K562 (cell line): ENCODE data around the gene LINGO4. TPM values are rescaled to one million over a fixed set of nuclear protein-coding genes. Genes with fewer than 3 reads are reported as not detected.

ENCODE experiments used
- ATAC-seq: fragments of 200-7000 bp; cut with Tn5 transposase; 3 replicates; pipeline ENCODE4 v1.9.1; 2020; ENCODE audit warnings: moderate library complexity
- BruUV-seq: library from RNA; stranded (reverse); fragments of 400-500 nt; replicated peaks from 2 replicates; lab custom pipeline; 2021; lab: Mats Ljungman, UMichigan
- CTCF ChIA-PET: fragments of 300-600 bp; formaldehyde crosslinking; extraction: SDS; loops from one replicate; lab custom pipeline; 2021; ENCODE audit warnings: low intra/inter-chr PET ratio; lab: Yijun Ruan, JAX
- POLR2A ChIA-PET: fragments of 300-600, 350-650 bp; sonication (Branson Sonifier 250); formaldehyde crosslinking; extraction: SDS; loops from one replicate; lab custom pipeline; 2021; ENCODE audit warnings: antibody characterized with exemption, inconsistent platforms; lab: Yijun Ruan, JAX
- DNase-seq, 4 experiments: peaks; one replicate each; pipeline versions ENCODE4 v3.0.0 to v3.0.0-alpha.2; 2011 to 2018; ENCODE audit warnings: low spot score in 3 of 4, mixed read lengths in 3 of 4; ENCODE audit errors: extremely low read depth in 1 of 4
- FAIRE-seq: peaks from 2 replicates; lab custom pipeline; 2011; peaks lifted over from hg19 to GRCh38; lab: Jason Lieb, UNC
- H2AFZ ChIP-seq: 2 replicates; pipeline ENCODE4 v1.6.0; 2011; ENCODE audit warnings: low read depth, low read length, control low read depth, inconsistent platforms
- H3K27ac ChIP-seq: fragments of 200-600 bp; 3 replicates; pipeline ENCODE4 v1.8.0; 2011; ENCODE audit warnings: low read depth, mild to moderate bottlenecking, control low read depth, inconsistent platforms, low read length, moderate library complexity, mixed read lengths; ENCODE audit errors: extremely low read depth
- H3K27me3 ChIP-seq, 2 experiments: fragments of 300-600 bp in 1 of 2; 2 replicates in 1 of 2; 3 replicates in 1 of 2; pipeline versions ENCODE4 v1.6.0 to v1.8.0; 2011; ENCODE audit warnings: inconsistent platforms in 2 of 2, low read length in 2 of 2, mild to moderate bottlenecking in 1 of 2, mixed read lengths in 1 of 2, moderate library complexity in 1 of 2; ENCODE audit not compliant: control insufficient read depth in 2 of 2, insufficient read depth in 2 of 2
- H3K36me3 ChIP-seq: fragments of 300-600 bp; 3 replicates; pipeline ENCODE4 v1.8.0; 2011; ENCODE audit warnings: mild to moderate bottlenecking, low read length, inconsistent platforms; ENCODE audit not compliant: control insufficient read depth, insufficient read depth
- H3K4me1 ChIP-seq, 2 experiments: fragments of 200-600 bp in 1 of 2; replicated peaks in 1 of 2; 2 replicates in 1 of 2; 3 replicates in 1 of 2; pipeline versions ENCODE4 v1.5.1 to v1.8.0; 2011; ENCODE audit warnings: inconsistent platforms in 2 of 2, low read length in 2 of 2, mild to moderate bottlenecking in 1 of 2, mixed read lengths in 1 of 2, moderate library complexity in 1 of 2; ENCODE audit not compliant: control insufficient read depth in 2 of 2, insufficient read depth in 2 of 2
- H3K4me2 ChIP-seq: 2 replicates; pipeline ENCODE4 v1.6.1; 2011; ENCODE audit warnings: low read length, control low read depth, inconsistent platforms, mixed read lengths; ENCODE audit not compliant: insufficient read depth
- H3K4me3 ChIP-seq: fragments of 200-600 bp; sonication (generic), shearing (Covaris generic); 2 replicates; pipeline ENCODE4 v1.5.1; 2016; ENCODE audit warnings: control low read depth, inconsistent platforms
- H3K79me2 ChIP-seq: fragments of 200-600 bp; 3 replicates; pipeline ENCODE4 v1.8.0; 2011; ENCODE audit warnings: low read length, inconsistent platforms; ENCODE audit not compliant: control insufficient read depth, insufficient read depth
- H3K9ac ChIP-seq, 2 experiments: 2 replicates each; pipeline versions ENCODE4 v1.6.0 to v1.6.1; 2011; ENCODE audit warnings: low read depth in 2 of 2, low read length in 2 of 2, control low read depth in 1 of 2, inconsistent platforms in 1 of 2, mild to moderate bottlenecking in 1 of 2, mixed read lengths in 1 of 2; ENCODE audit not compliant: insufficient read depth in 1 of 2
- H3K9me1 ChIP-seq: one replicate; pipeline ENCODE4 v1.6.0; 2011; ENCODE audit warnings: inconsistent platforms, mild to moderate bottlenecking, low read length, moderate library complexity; ENCODE audit not compliant: control insufficient read depth, insufficient read depth
- H3K9me3 ChIP-seq: replicated peaks from 2 replicates; pipeline ENCODE4 v1.5.1; 2011; ENCODE audit warnings: low read depth, low read length, inconsistent platforms; ENCODE audit not compliant: control insufficient read depth, insufficient read depth
- H4K20me1 ChIP-seq: replicated peaks from 2 replicates; pipeline ENCODE4 v1.6.1; 2011; ENCODE audit warnings: low read length, inconsistent platforms, mixed read lengths; ENCODE audit not compliant: control insufficient read depth, insufficient read depth
- CREB3 ChIP-seq: fragments of 450-650 bp; conservative IDR thresholded peaks from 2 replicates; pipeline ENCODE4 v1.6.1; 2016; ENCODE audit warnings: missing genetic modification characterization, low read depth, mild to moderate bottlenecking, missing compliant biosample characterization, moderate library complexity
- DDX20 ChIP-seq: fragments of 450-650 bp; IDR thresholded peaks from 2 replicates; pipeline ENCODE4 v1.6.1; 2016; ENCODE audit warnings: missing genetic modification characterization, low read depth, mild to moderate bottlenecking, missing compliant biosample characterization, moderate library complexity
- SIN3A ChIP-seq, 2 experiments: fragments of 150-350 bp in 1 of 2; IDR thresholded peaks; 2 replicates each; pipeline ENCODE4 v1.6.1; 2011 to 2016; ENCODE audit warnings: borderline replicate concordance in 2 of 2, low read depth in 2 of 2, low read length in 2 of 2, mild to moderate bottlenecking in 2 of 2, moderate library complexity in 2 of 2; ENCODE audit not compliant: control insufficient read depth in 1 of 2
- ZNF184 ChIP-seq: sonication (generic); formaldehyde crosslinking; IDR thresholded peaks from 2 replicates; pipeline ENCODE4 v1.5.0; 2020; ENCODE audit warnings: missing genetic modification reagents
- ZNF717 ChIP-seq: fragments of 250-450 bp; sonication (Bioruptor Pico); IDR thresholded peaks from 2 replicates; pipeline ENCODE4 v1.5.0; 2021
- ZNF75A ChIP-seq: fragments of 450-650 bp; formaldehyde crosslinking; IDR thresholded peaks from 2 replicates; pipeline ENCODE4 v1.4.0; 2020; ENCODE audit warnings: mild to moderate bottlenecking
- WGBS: fragments of 100-300 bp; shearing (Covaris generic); methylation state at CpG from one replicate; pipeline ENCODE4 v1.1.6; 2016; ENCODE audit warnings: low coverage, mixed read lengths; ENCODE audit not compliant: insufficient coverage; ENCODE audit errors: missing lambda C conversion rate; 5-methylcytosine and 5-hydroxymethylcytosine counted together
- in situ Hi-C: fragments of 300-500 bp; cut with MboI; formaldehyde crosslinking; loops from 4 replicates; pipeline ENCODE4 v1.15.0; 2018; ENCODE audit warnings: inconsistent platforms, mixed read lengths
- intact Hi-C: fragments of 100-400 bp; cut with micrococcal nuclease; formaldehyde crosslinking; loops from 2 replicates; pipeline ENCODE4 v1.14.2; 2022
- polyA plus RNA-seq, 8 experiments: library from polyadenylated mRNA; depleted of rRNA in 4 of 8; stranded (reverse) in 5 of 8; unstranded in 3 of 8; fragments of >200 nt; fragmentation: Nextera tagmentation in 2 of 8; fragmentation: Illumina TruSeq in 1 of 8; extraction: Ambion mirVana in 2 of 8; extraction: Trizol in 1 of 8; gene quantifications; 2 replicates each; pipeline versions ENCODE4 v1.2.1 to v1.2.3, GENCODE V29; 2011 to 2014; ENCODE audit warnings: inconsistent platforms in 1 of 8, missing spikeins in 1 of 8
- total RNA-seq, 7 experiments: library from RNA; depleted of rRNA in 6 of 7; stranded (reverse); fragments of >200 nt in 6 of 7; fragmentation: Illumina TruSeq in 2 of 7; extraction: Trizol in 2 of 7; gene quantifications; 2 replicates each; pipeline versions ENCODE4 v1.2.1 to v1.2.3, GENCODE V29; 2011 to 2021; ENCODE audit warnings: low replicate concordance in 1 of 7

LINGO4 gene
- total and polyA plus RNA-seq, 9 of the 15 experiments (the other 6 are each of a cell fraction or from before 2014, with no cell fraction given), result not detected

DNA sequence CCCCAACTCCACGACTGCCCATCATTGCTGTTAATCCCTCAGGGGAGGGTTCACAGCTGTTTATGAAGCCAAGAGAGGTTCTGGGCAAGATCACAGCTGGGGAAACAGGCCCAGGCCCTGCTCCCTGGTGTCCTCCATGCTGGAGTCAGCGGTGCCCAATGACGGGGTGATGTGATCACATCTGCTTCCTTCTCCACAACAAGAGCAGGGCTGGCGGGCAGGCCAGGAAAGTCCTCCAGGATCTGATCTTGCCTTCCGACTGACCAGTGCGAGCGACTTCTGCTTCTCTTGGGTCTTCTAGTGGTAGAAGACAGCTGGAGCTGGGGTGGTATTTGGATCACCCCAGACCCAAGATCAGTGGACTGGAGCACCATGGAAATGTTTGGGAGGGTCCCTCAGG lies 951 bp upstream of the LINGO4 start:
- Histone ChIP-seq H3K4me3 (no peak overlapping the region), H3K9ac (peak overlapping the region in 1 of 2 experiments; percentile 29; a peak in 1 of 4 replicates), H2AFZ (no peak overlapping the region), H3K79me2 (no peaks in the 10 kb centered on the region), H3K36me3 (no peaks in the 10 kb centered on the region), H4K20me1 (peaks cover 3% of the 10 kb centered on the region; the same call in 1 of the 2 replicates), H3K9me1 (no peaks in the 10 kb centered on the region), H3K4me1 (peaks cover 0 to 8% of the 10 kb centered on the region in 2 experiments; a peak in 1 of 5 replicates), H3K4me2 (no peak overlapping the region), H3K27ac (no peak overlapping the region), H3K27me3 (peaks cover 51 to 79% of the 10 kb centered on the region in 2 experiments; a peak in 4 of 5 replicates), H3K9me3 (no peaks in the 10 kb centered on the region)
- ChIA-PET POLR2A (no interaction called here), CTCF (no interaction called here)
- FAIRE-seq, result no peak
- TF ChIP-seq CREB3 (tag) (no peak), ZNF75A (no peak), ZNF717 (no peak), ZNF184 (CRISPR knock-in tag) (no peak), DDX20 (tag) (no peak), SIN3A (IDR thresholded peaks at IDR 0.05; ENCODE audit: borderline replicate concordance in 2 of 2, control insufficient read depth in 1 of 2, low read depth in 2 of 2, low read length in 2 of 2) (no peak)
- no peak for ATAC-seq
- BruUV-seq, result no TSS peak
- intact Hi-C loops, result no loop called here
- 1% methylated on average over 7 of the region's 7 CpGs for WGBS
- DNase-seq, result no peak
- in situ Hi-C loops, result no loop called here
